GM21786 (cell line): ENCODE results near the gene CSMD2.

Source experiments
- ATAC-seq: cut with Tn5 transposase; IDR thresholded peaks from one replicate; pipeline ENCODE4 v1.9.1; 2021; ENCODE audit not compliant: unreplicated experiment

The CSMD2 gene

DNA sequence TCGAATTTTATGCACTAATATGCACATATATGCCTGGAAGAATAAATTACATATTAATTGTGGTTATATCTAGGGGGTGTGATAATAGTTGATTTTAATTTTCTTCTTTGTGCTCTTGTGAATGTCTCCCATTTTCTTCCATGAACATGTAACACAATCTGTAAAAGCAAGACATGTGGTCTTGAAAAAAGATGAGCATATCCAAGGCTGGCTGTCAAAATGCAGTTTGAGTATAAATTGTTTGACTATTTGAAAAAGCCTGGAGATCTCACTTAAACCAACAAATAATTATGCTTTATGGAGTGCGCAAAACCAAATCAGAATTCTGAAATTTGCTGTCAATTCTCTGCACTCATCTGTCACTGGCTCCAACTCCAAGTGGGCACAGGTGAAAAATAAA is 157.3 kb downstream of the CSMD2 start:
- no peak for ATAC-seq

DNA sequence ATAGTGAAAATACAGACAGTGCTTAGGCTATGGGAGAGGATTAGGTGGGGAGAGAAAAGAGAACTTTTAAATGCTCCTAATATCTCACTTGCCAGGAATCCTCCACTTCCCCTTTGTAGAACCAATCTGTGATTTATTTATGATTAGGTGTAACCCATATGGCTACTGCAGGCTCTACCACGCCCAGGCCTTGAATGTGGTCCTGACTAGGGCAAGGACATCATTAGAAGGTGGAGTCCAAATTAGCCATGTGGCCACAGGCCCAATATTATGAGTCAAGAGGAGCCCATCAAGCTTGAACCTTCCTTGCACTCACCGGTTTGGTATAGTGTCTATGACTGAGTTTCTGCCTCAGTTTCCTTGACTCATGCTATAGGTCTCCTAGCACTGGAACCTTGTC is 159.7 kb downstream of the CSMD2 start:
- no peak for ATAC-seq

DNA sequence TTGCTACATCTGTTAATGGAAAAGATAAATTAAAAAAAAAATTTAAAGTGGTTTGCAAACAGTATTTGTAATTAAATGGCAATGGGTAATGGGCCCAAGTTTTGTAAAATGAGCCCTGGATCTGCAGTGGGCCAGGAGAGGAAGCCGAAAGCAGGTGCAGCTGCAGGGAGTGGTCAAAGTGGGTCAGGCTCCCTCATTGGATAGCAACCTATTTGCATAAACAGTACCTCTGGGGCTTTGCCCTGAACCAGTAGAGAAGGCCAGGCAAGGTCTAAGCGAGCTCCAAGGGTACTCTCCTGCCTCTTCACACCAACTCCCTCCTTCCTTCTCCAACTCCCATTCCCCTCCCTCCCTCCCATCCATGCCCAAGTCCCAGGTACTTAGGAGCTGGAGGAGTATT is 162.2 kb downstream of the CSMD2 start:
- ATAC-seq, result no peak

- ATAC-seq, result no peak
Measured at GRCh38 chr1:33997127-33998036, 167.6 kb downstream of the CSMD2 start.

GRCh38 chr1:33996281-33996680 is 168.7 kb downstream of the CSMD2 start:
- ATAC-seq, result no peak

DNA sequence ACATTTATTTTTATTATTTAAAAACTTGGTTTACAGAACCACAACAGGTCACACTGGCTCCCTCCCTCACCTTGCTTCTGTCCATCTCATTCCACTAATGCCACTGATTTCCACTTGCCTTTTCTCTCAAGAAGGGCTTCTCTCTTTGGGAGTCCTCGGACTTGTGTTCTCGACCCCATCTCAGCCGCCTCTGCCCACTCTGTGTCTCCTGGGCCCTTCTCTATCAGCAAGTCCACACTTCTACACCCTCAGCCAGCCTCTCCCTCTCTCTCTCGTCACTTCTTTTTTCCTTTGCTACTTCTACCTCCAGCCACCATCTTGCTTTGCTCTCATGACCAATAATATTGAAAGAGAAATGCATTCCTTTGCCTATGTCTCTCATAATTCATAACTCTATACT is 171.7 kb downstream of the CSMD2 start:
- ATAC-seq, result no peak

DNA sequence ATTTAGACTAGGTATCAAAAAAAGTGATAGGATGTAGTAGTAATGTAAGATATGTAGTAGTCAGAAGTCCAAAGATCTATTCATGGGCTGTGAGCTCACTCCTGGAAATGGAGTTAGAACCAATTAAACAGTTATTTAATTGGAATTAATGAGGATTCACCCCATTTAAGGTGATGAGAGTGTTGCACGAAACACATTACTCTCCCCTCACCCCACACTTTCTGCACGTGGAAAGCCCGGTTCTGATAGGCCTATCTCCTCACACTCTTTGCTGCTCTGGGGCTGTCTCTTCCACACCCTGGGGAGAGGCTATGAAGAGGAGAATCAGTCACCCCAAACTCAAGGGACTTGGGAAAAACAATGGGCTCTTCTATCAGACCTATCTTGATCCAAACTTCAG is 174.7 kb downstream of the CSMD2 start:
- no peak for ATAC-seq

DNA sequence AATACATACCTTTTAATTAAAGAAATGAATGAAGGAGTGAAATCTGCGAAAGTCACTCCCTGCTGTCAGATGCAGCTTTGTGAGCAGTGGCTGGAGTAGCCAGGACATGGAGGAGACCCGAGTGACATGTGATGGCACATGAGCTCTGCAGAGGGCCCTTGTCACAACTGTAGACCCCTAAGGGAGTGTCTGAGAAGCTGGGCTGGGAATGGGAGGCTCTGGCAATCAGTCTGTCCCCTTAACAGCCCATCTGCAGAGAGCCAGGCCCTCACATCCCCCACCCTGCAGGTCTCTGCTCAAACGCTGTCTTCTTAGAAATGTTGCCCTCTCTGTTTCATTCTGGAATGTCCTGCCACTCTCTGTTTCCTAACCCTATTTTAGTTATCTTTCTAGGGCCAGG is 176.9 kb downstream of the CSMD2 start:
- ATAC-seq, result no peak

- ATAC-seq, result no peak
Measured at GRCh38 chr1:33986390-33987095, 178.5 kb downstream of the CSMD2 start.

GRCh38 chr1:33985656-33986055 is 179.4 kb downstream of the CSMD2 start:
- ATAC-seq, result no peak

DNA sequence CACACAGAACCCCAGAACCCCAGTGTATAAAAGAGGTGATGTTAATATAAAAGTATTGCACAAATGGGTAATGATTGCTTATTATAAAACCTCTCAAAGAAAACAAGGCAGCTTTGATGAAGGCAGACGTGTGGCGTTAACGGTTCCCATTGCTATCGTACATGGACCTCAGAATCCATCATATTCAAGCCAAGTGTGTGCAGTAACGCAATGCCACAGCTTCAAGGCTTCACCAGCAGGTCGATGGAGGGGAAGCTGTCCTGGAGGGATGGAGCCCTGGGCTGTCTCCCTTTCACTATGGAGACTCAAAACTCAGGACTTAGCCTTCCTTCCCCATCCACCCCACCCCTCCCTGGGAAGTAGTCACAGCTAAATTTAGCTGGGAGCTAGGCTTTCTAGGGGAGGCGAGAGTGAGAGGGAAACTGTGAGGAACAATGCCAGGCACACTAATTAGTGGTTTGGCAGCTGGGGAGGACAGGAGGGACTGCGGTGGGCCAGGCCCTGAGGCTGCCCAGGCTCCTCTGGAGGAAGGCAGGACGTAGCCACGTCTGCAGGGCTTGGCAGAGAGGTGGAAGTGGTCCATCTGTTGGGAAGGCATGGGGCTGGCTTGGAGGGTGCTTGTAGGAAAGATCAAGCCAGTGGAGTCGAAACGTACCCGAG is 180.0 kb downstream of the CSMD2 start:
- no peak for ATAC-seq

DNA sequence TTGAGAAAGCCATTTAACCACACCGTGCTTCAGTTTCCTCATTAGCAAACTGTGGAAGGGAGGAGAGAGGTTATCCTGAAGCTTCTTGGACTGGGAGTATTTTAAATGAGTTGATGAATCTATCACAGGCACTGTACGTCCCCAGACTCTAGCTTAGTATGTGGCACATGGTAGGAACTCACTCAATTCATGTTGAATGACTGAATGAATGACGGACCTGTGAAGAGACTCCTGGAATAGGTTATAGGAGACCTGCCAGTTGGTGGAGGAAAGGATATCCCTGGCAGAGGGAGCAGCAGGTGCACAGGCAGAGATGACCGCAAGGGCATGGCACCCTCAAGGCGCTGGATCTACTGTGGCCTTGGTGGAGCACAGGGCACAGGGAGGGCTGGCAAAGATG is 182.6 kb downstream of the CSMD2 start:
- no peak for ATAC-seq

DNA sequence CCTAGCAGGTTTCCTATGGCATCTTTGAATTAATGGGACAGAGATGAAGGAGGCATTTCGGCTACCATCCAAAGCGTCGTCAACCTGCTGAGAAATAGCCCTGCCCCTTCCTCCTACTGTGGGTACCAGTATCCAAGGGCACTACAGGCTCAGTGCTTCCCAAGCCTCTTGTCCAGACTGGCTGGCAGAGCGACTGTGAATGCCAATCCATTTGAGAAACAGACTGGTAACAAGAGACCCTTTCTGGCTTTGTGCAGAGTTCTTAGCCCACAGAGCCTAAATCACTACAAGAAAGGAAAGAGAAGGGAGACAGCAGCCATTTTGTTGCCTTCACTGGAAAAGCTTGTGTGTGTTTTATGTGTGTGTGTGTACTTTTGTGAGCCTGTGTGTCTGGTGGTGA is 185.7 kb downstream of the CSMD2 start:
- no peak for ATAC-seq

DNA sequence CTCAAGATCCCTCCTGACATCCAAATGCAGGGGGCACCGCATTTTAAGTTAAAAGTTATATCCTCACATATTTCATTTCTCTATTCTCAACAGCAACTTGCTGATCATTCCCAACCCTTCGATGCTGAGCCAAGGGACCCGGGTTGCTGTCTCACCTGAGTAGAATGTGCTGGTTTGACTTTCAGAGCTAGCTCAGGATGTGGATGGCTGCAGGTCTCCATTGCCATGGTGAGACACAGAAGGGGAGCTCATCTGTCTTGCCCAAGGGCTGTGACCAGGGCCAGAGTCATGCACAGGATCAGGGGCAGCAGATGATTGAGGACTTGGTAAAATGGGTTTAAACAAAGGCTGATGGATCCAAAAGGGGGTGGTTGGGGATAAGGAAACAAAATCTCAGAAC is 189.1 kb downstream of the CSMD2 start:
- ATAC-seq, result no peak

GRCh38 chr1:33973799-33974545 is 191.1 kb downstream of the CSMD2 start:
- no peak for ATAC-seq

DNA sequence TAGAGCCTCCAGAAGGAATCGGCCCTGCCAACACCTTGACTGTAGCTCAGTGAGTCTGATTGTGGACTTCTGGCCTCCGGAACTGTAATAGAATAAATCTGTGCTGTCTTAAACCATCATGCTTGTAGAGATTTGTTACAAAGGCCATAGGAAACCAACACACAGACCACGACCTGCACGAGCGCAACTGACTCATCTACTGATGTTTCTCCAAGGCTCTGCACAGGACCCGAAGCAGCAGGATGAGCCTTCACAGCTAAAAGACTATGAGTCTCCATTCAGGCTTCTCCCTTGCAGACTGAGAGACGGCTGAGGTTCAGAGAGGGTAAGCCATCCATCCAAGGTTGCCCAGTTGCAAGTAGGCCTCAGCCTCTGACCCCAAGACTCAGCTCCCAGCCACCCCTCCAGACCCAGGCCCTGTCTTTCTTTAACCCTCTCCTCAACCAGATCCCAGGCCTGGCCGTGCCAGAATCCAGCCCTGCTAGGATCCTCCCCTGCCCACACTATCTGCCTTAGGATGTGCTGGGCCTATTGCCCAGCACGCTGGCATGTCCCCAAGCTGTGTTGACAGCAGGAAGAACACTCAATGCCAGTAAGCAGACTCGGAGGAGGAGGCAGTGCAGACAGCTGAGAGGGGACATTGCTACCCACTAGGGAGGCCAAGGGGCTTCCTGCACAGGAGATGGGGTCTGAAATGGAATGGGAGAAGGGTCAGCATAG is 192.2 kb downstream of the CSMD2 start:
- ATAC-seq, result no peak

GRCh38 chr1:33971913-33972312 is 193.1 kb downstream of the CSMD2 start:
- ATAC-seq, result no peak

- no peak for ATAC-seq
Measured at GRCh38 chr1:33971018-33971710, 193.9 kb downstream of the CSMD2 start.

- ATAC-seq, result no peak
Measured at GRCh38 chr1:33970148-33970825, 194.7 kb downstream of the CSMD2 start.
